ENCODE results near the gene TREML1. TPM values are rescaled to one million over a fixed set of nuclear protein-coding genes. Genes with fewer than 3 reads are reported as not detected.
"Not testable (repeated sequence)": the region's sequence is repeated elsewhere in the genome, so short reads cannot be mapped to it uniquely, and the experiment has no call there.

Gene TREML1
- total and polyA plus RNA-seq, 4 donors: 0.08 to 4.5 (median 0.12) TPM; not detected in 1

GRCh38 chr6:41189967-41190366 lies 35.8 kb upstream of the TREML1 start:
- Histone ChIP-seq H3K36me3 (ENCODE audit: control insufficient read depth in 4 of 4, insufficient read depth in 3 of 4, low read depth in 1 of 4, low read length in 3 of 4) (no peaks in the 10 kb centered on the region), H3K4me3 (ENCODE audit: low read depth in 1 of 3, low read length in 3 of 3) (no peak overlapping the region), H3K4me1 (ENCODE audit: control insufficient read depth in 4 of 4, insufficient read depth in 4 of 4, low read length in 3 of 4) (no peaks in the 10 kb centered on the region), H3K27me3 (ENCODE audit: control insufficient read depth in 4 of 4, insufficient read depth in 4 of 4, low read length in 3 of 4) (no peaks in the 10 kb centered on the region), H3K9ac (ENCODE audit: low read depth in 1 of 2, low read length in 2 of 2) (no peak overlapping the region), H3K9me3 (ENCODE audit: control insufficient read depth in 4 of 4, low read length in 3 of 4) (peaks cover 0 to 10% (median 3%) of the 10 kb centered on the region in 4 donors), H3K27ac (ENCODE audit: low read depth in 1 of 2, low read length in 2 of 2) (no peak overlapping the region)
- TF ChIP-seq HNF4G (IDR thresholded peaks at IDR 0.05) (no peak), CTCF (IDR thresholded peaks at IDR 0.05; ENCODE audit: low read depth, low read length, missing input control) (no peak), ATF3 (IDR thresholded peaks at IDR 0.05) (no peak), ZBTB33 (IDR thresholded peaks at IDR 0.05) (no peak), REST (IDR thresholded peaks at IDR 0.05) (no peak), SP1 (IDR thresholded peaks at IDR 0.05) (no peak), RXRA (IDR thresholded peaks at IDR 0.05) (no peak), TAF1 (conservative IDR thresholded peaks at IDR 0.05) (no peak), JUND (IDR thresholded peaks at IDR 0.05) (no peak), RAD21 (IDR thresholded peaks at IDR 0.05) (no peak), MAX (IDR thresholded peaks at IDR 0.05) (no peak), EGR1 (IDR thresholded peaks at IDR 0.05; ENCODE audit: low read depth in 2 of 2) (no peak), YY1 (IDR thresholded peaks at IDR 0.05) (no peak), HNF4A (conservative IDR thresholded peaks at IDR 0.05) (no peak), NR2F2 (IDR thresholded peaks at IDR 0.05) (no peak), FOXA1 (IDR thresholded peaks at IDR 0.05) (no peak)
- no peak for DNase-seq (ENCODE audit: low spot score)
- WGBS: 98% methylated on average over 2 of the region's 2 CpGs

GRCh38 chr6:41189046-41189445 lies 34.9 kb upstream of the TREML1 start:
- not testable (repeated sequence) for H3K4me1 ChIP-seq (ENCODE audit: control insufficient read depth in 4 of 4, insufficient read depth in 4 of 4, low read length in 3 of 4); H3K27me3 ChIP-seq (ENCODE audit: control insufficient read depth in 4 of 4, insufficient read depth in 4 of 4, low read length in 3 of 4); H3K4me3 ChIP-seq (ENCODE audit: low read depth in 1 of 3, low read length in 3 of 3); H3K36me3 ChIP-seq (ENCODE audit: control insufficient read depth in 4 of 4, insufficient read depth in 3 of 4, low read depth in 1 of 4, low read length in 3 of 4); H3K9ac ChIP-seq (ENCODE audit: low read depth in 1 of 2, low read length in 2 of 2); H3K27ac ChIP-seq (ENCODE audit: low read depth in 1 of 2, low read length in 2 of 2); H3K9me3 ChIP-seq (ENCODE audit: control insufficient read depth in 4 of 4, low read length in 3 of 4); DNase-seq (ENCODE audit: low spot score)

Data from liver (tissue), 9 donors.